Measurements from ENCODE around the gene MSMO1. TPM values are rescaled to one million over a fixed set of nuclear protein-coding genes. Genes with fewer than 3 reads are reported as not detected.

The MSMO1 gene
- total and polyA plus RNA-seq, 12 donors: 3.7 to 15.1 (median 9.0) TPM

GRCh38 chr4:165351359-165352130 is 24.1 kb downstream of the MSMO1 start:
- TF ChIP-seq CTCF (IDR thresholded peaks at IDR 0.05): no peak
- ATAC-seq (no peak), DNase-seq (no peak)
- Histone ChIP-seq H3K27me3 (peaks cover 0 to 9% (median 0%) of the 10 kb centered on the region in 7 donors), H3K4me1 (peaks cover 0 to 5% (median 0%) of the 10 kb centered on the region in 9 donors), H3K9me3 (no peaks in the 10 kb centered on the region), H3K36me3 (no peaks in the 10 kb centered on the region), H3K27ac (no peak overlapping the region), H3K4me3 (no peak overlapping the region)
- WGBS, 2 donors: 87 to 88% methylated on average over 5 of the region's 5 CpGs
- intact Hi-C loops (cut with DNase I): loop anchor here in 6 of 10 donors (10.0 kb wide), 2 partner anchors 113 to 217 kb away; no protein-coding TSS in a partner anchor

- no peak overlapping the region for H3K27ac ChIP-seq
- peak in 8 of 9 donors; percentile 7 to 58 (median 44) for TF ChIP-seq CTCF (IDR thresholded peaks at IDR 0.05)
- intact Hi-C loops (cut with DNase I): loop anchor here in 7 of 10 donors (1.0 to 10.0 kb wide), 3 partner anchors 109 to 221 kb away; no protein-coding TSS in a partner anchor
- 7 to 12% methylated on average over 2 of the region's 2 CpGs for WGBS, 2 donors
- H3K9me3 ChIP-seq: no peaks in the 10 kb centered on the region
- peaks cover 0 to 21% (median 4%) of the 10 kb centered on the region in 7 donors for H3K27me3 ChIP-seq
- no peaks in the 10 kb centered on the region for H3K36me3 ChIP-seq
- DNase-seq (peak in 1 of 2 donors; percentile 8), ATAC-seq (peak in 1 of 8 donors; percentile 67)
- H3K4me3 ChIP-seq: no peak overlapping the region
- peaks cover 0 to 32% (median 0%) of the 10 kb centered on the region in 9 donors for H3K4me1 ChIP-seq
Measured at GRCh38 chr4:165355900-165356300, 28.4 kb downstream of the MSMO1 start.

- ATAC-seq: no peak
- H3K4me1 ChIP-seq: peaks cover 0 to 33% (median 0%) of the 10 kb centered on the region in 9 donors
Measured at GRCh38 chr4:165359506-165359905, 32.0 kb downstream of the MSMO1 start.

More at GRCh38 chr4:165359506-165359905, 32.0 kb downstream of the MSMO1 start:
- H3K36me3 ChIP-seq: no peaks in the 10 kb centered on the region
- intact Hi-C loops (cut with DNase I): loop anchor here in 6 of 10 donors (10.0 kb wide), 2 partner anchors 105 to 225 kb away; no protein-coding TSS in a partner anchor
- DNase-seq: no peak
- peak overlapping the region in 1 of 10 donors; percentile 2 for H3K27ac ChIP-seq
- H3K27me3 ChIP-seq: peaks cover 0 to 24% (median 7%) of the 10 kb centered on the region in 7 donors
- 72 to 77% methylated on average over 2 of the region's 2 CpGs for WGBS, 2 donors
- TF ChIP-seq CTCF (IDR thresholded peaks at IDR 0.05): no peak
- H3K9me3 ChIP-seq: no peaks in the 10 kb centered on the region
- no peak overlapping the region for H3K4me3 ChIP-seq
